ENCODE data around the gene B3GALNT2.
"Not testable (repeated sequence)": the region's sequence is repeated elsewhere in the genome, so short reads cannot be mapped to it uniquely, and the experiment has no call there.

Gene B3GALNT2

GRCh38 chr1:235504494-235505222, 406 bp upstream of the B3GALNT2 start:
- DNase-seq (ENCODE audit: low read depth, low spot score): peak; percentile 95

- DNase-seq (ENCODE audit: low read depth, low spot score): no peak
Observed at GRCh38 chr1:235503403-235504121, 690 bp downstream of the B3GALNT2 start.

GRCh38 chr1:235502601-235503402, 1.4 kb downstream of the B3GALNT2 start:
- no peak for DNase-seq (ENCODE audit: low read depth, low spot score)

GRCh38 chr1:235500971-235501540, 3.2 kb downstream of the B3GALNT2 start:
- no peak for DNase-seq (ENCODE audit: low read depth, low spot score)

- DNase-seq (ENCODE audit: low read depth, low spot score): no peak
Observed at GRCh38 chr1:235495551-235495950, 8.7 kb downstream of the B3GALNT2 start.

- no peak for DNase-seq (ENCODE audit: low read depth, low spot score)
Observed at GRCh38 chr1:235495030-235495429, 9.2 kb downstream of the B3GALNT2 start.

GRCh38 chr1:235494531-235494930, 9.7 kb downstream of the B3GALNT2 start:
- no peak for DNase-seq (ENCODE audit: low read depth, low spot score)

- no peak for DNase-seq (ENCODE audit: low read depth, low spot score)
Observed at GRCh38 chr1:235491644-235492043, 12.6 kb downstream of the B3GALNT2 start.

- DNase-seq (ENCODE audit: low read depth, low spot score): no peak
Observed at GRCh38 chr1:235486321-235486720, 17.9 kb downstream of the B3GALNT2 start.

- DNase-seq (ENCODE audit: low read depth, low spot score): no peak
Observed at GRCh38 chr1:235485558-235485957, 18.7 kb downstream of the B3GALNT2 start.

GRCh38 chr1:235483090-235483489, 21.2 kb downstream of the B3GALNT2 start:
- no peak for DNase-seq (ENCODE audit: low read depth, low spot score)

GRCh38 chr1:235473806-235474205, 30.4 kb downstream of the B3GALNT2 start:
- no peak for DNase-seq (ENCODE audit: low read depth, low spot score)

- DNase-seq (ENCODE audit: low read depth, low spot score): no peak
Observed at GRCh38 chr1:235470741-235471439, 33.4 kb downstream of the B3GALNT2 start.

GRCh38 chr1:235469897-235470296, 34.4 kb downstream of the B3GALNT2 start:
- not testable (repeated sequence) for DNase-seq (ENCODE audit: low read depth, low spot score)

- DNase-seq (ENCODE audit: low read depth, low spot score): no peak
Observed at GRCh38 chr1:235468970-235469369, 35.3 kb downstream of the B3GALNT2 start.

- no peak for DNase-seq (ENCODE audit: low read depth, low spot score)
Observed at GRCh38 chr1:235468004-235468403, 36.2 kb downstream of the B3GALNT2 start.

GRCh38 chr1:235465066-235465465, 39.2 kb downstream of the B3GALNT2 start:
- DNase-seq (ENCODE audit: low read depth, low spot score): no peak

- not testable (repeated sequence) for DNase-seq (ENCODE audit: low read depth, low spot score)
Observed at GRCh38 chr1:235462832-235463231, 41.4 kb downstream of the B3GALNT2 start.

- DNase-seq (ENCODE audit: low read depth, low spot score): no peak
Observed at GRCh38 chr1:235461954-235462353, 42.3 kb downstream of the B3GALNT2 start.

- DNase-seq (ENCODE audit: low read depth, low spot score): no peak
Observed at GRCh38 chr1:235460770-235461169, 43.5 kb downstream of the B3GALNT2 start.

GRCh38 chr1:235457856-235458255, 46.4 kb downstream of the B3GALNT2 start:
- not testable (repeated sequence) for DNase-seq (ENCODE audit: low read depth, low spot score)
